Occipital lobe (tissue), 2 donors: ENCODE data around the gene LPCAT1. TPM values are rescaled to one million over a fixed set of nuclear protein-coding genes. Genes with fewer than 3 reads are reported as not detected.
"Not testable (repeated sequence)": the region's sequence is repeated elsewhere in the genome, so short reads cannot be mapped to it uniquely, and the experiment has no call there.

Experiments
- DNase-seq: peaks from one replicate; lab custom pipeline; 2025; lab: John Stamatoyannopoulos, UW
- total RNA-seq: library from RNA; depleted of rRNA; stranded (reverse); fragments of >200 nt; gene quantifications from one replicate; pipeline ENCODE4 v1.2.3, GENCODE V29; 2014

Gene LPCAT1
- total RNA-seq, 1 donor from 2014 or later = 129 TPM

DNA sequence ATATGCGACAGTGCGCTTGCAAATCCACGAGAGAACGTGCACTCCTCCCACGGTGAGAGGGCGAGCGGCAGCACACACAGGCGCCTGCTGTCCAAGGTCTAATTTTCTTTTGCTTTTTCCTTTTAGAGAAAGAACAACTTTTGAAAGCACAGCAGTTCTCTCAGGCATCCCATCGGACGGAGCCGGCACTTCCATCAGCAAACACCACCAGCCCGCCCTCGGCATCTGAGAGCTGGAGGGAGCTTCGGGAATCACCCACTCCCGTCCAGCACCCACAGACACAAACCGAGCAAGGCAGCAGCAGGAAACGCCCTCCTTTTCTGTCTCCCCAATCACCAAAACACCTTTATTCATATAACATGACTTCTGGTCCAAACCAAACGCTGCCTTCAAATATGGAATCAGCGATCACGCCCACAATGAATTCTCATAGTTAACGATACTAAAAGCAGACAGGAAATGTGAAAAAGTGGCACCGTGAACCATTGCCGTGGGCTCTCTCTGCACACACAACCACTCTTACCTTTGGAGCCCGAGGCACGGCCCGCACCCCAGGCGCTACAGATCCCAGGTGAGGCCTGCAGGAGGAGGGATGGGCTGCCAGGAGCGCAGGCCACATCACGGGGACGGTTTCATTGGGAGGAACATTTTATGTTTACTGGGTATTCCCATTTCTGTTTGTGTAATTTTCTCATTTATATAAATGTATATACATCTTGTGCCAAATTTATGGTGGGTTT lies 14.2 kb downstream of the LPCAT1 start:
- no peak for DNase-seq

DNA sequence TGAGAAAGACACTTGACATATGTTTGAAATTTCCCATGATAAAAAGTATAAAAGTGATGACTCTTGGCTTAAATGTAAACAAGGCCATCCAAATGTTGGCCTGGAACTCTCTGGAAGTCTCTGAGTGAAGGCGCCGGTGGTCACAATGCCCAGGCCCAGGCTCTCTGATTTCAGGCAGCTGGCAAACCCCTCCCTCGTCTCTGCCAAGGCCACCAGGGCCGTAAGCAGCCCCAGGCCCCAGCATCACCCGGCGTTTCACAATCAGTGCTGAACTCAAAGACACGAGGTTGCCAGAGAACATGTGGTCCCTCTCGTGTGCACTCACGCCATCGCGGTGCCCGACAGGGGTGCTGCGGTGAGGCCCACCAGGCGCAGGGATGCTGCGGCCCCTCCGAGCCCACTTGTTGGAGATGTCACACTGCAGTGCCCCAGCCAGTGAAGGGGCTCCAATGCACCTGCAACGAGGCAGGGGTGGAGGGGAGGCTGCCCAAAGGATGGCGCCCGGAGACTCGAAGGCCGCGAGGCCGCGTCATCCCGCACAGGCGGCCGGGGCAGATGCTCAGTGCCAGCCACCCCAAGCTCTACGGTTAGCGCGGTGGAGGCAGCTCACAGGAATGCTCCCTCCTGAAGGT lies 15.0 kb downstream of the LPCAT1 start:
- DNase-seq = no peak

DNA sequence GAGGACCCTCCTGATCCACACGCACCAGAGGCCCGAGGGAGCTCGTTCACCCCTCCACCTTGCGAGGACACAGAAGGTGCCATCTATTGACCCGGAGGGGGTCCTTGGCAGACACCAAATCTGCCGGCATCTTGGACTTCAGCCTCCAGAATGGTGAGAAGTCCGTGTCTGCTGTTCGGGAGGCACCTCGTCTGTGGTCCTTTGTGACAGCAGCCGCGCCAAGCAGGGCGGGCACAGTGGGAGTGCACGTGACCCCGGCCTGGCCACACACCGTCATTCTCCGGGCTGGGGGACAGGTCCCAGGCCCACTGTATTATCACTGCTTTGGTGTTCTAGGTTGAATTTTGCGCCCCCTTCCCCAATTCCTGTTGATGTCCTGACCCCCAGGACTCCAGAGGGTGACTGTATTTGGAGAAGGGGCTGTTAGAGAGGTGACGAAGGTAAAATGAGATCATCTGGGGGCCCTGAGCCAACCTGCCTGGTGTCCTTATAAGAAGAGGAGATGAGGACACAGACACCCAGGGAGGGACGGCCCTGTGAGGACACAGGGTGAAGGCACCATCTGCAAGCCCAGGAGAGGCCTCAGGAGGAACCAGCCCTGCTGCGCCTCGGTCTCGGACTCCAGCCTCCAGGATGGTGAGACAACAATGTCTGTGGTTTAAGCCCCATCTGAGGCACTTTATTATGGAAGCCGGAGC lies 15.7 kb downstream of the LPCAT1 start:
- no peak for DNase-seq

DNA sequence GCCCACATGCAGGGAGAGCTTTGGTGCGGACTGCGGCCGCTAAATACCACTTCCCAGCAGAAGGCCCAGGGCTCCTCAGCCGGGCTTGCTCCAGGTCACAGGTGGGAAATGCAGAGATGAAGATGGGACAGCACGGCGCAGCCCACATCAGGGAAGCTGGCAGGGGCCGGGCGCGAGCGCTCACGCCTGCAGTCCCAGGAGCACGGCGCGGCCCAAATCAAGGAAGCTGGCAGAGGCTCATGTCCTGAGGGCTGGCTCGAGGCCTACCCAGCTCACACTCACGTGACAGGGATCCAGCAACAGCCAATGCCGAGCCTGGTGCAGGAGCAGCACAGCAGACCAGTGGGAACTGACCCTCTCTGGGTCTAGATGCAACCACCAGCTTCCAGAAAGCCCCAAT lies 16.3 kb downstream of the LPCAT1 start:
- no peak for DNase-seq

DNA sequence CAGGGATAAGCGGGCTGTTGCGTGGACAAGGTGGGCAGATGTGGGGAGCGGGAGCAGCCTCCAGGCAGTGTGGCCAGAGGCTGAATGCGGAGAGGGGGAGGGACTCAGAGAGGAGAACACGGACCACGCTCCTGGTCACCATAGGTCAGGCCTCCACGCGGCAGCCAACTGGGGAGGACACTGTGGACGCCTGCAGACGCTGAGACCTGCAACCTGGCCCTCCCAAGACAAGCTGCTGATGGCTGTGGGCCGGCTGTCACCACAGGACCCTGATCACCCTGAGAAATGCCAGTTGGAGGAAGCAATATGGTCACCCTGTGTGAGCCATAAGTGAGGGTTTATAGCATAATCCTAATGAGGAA lies 16.8 kb downstream of the LPCAT1 start:
- no peak for DNase-seq

DNA sequence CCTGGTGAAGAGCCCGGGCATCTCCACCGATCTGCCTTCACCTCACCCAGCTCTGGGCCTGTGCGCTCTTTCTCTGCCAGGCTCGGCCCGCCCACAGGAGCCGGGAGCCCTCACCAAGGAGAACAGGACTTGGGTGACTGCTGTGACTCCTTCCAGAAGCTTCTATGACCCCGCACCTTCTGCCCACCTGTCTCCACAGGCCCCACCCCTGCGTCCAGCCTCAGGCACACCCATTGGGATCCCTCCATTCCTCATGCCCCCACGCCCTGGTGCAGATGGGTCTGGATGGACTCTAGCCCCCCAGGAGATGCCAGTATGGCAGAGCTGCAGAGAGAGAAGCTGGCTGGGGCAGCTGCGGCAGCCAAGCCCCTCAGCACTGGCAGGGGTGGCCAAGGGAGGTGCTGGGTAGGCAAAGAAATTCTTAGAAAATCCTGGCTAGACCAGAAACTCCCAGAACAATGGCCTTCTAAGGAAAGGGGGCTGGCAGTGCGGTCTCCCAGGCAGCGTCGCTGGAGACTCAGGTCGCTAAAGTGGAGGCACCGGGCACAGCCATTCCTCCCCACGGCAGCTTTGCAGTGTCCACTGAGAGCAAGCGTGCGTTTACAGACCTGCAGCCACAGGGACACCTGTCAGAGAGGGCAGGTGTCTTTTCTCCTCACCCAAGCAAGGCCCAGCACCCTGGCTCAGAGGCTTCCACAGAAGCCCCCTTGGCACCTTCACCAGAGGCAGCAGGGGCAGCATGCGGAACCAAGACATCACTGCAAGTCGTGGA lies 17.3 kb downstream of the LPCAT1 start:
- no peak for DNase-seq

DNA sequence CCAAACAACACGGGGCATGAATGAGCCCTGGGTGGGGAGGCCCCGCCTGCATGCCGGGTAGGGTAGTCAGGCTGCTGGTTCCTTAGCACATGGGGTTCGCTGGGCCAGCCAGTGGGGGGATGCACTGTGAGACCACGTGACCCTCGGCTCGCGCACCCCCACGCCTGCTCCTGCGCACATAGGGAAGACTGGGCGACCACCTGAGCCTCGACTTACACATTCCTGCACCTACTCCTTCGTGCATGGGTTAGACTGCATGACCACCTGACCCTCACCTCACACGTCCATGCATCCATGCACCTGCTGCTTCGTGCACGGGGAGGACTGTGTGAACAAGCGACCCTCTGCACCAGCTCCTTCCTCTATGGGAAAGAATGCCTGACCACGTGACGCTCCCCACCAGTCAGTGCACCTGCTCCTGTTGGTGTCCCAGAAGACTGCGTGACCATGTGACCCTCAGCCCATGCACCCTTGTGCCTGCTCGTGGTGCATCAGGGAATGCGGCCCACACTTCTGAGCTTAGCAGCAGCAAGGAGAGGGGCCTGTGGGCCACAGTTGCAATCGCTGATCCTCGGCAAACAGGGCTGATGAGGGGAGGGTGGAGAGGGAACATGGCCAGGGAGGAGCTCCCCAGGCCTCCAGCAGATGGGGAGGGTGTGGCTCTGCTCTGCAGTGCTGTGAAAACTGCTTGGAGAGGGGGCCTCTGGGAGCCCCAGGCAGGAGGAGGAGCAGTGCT lies 18.1 kb downstream of the LPCAT1 start:
- DNase-seq = no peak

DNA sequence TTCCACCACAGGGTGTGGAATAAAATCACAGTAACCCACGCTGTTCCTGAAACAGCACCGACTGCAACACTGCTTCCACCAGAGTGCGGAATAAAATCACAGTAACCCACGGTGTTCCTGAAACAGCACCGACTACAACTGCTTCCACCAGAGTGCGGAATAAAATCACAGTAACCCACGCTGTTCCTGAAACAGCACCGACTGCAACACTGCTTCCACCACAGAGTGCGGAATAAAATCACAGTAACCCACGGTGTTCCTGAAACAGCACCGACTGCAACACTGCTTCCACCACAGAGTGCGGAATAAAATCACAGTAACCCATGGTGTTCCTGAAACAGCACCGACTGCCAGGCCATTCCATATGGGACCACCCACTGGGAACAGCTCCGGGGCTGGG lies 18.7 kb downstream of the LPCAT1 start:
- DNase-seq = not testable (repeated sequence)

DNA sequence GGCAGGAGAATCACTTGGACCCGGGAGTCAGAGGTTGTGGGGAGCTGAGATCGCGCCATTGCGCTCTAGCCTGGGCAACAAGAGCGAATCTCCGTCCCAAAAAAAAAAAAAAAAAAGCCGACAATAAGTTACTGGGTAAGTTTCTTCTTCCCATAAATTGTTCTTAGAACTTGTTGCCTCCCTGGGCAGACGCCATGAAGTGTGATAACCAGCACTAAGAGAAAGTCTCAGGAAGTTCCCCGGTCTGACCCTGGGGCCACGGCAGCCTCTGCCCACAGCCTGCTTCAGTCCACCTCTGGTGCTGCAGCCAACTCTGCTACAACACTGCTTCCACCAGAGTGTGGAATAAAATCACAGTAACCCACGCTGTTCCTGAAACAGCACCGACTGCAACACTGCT lies 19.1 kb downstream of the LPCAT1 start:
- no peak for DNase-seq

DNA sequence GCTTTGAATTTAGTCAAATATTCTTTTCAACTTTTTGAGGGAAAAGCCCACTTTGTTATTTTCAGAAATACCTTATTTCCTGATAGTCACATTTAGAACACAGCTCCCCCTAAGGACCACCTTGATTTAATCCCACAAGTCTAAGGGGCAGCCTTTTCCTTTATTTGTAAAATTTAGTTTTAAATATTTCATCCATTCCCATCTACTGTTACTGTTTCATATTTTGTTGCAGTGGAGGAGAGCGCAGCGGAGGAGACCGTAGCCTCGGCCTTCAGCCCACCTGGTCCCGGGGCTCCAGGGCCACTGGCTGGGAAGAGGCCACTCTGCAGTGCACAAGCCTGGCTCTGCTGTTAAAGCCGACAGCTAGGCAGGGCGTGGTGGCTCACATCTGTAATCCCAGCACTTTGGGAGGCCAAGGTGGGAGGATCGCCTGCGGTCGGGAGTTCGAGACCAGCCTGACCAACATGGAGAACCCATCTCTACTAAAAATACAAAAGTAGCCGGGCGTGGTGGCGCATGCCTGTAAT lies 19.6 kb downstream of the LPCAT1 start:
- no peak for DNase-seq

DNA sequence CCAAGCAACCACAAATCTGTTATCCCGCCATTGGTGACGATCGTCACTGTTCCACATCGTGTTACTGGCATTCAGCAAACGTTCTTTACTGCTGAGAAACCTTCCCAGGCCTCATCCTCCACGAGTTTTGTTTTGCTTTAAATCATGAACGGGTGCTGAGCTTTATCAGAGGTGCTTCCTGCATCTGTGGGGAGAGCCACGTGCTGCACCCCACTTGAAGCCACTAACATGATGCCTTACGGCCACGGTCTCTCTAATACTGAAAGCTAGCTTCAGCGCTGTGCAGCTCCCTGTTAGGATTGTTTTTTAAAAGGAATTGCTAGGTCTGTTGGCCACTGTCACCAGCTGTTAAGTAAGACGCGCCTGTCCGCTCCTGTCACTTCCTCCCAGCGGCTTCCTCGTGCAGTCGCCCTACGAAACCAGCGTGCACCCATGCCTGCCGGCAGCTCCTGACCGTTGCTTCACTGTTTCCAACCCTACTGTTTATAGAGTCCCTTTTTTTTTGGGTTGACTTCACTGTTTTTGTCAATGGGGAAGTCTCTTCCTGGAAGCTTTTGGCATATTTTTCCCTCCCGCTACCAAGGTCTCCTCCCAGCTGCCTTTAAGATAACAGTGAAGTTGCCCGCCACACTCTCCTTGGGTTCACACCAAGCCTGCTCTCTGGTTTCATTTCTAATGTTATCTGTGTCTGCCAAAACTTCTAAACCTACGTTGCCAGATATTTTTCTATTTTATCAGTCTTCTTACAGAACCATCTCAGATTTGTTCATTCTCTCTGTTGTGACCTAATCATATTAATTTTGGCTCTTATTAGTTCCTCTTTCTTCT lies 20.3 kb downstream of the LPCAT1 start:
- no peak for DNase-seq

DNA sequence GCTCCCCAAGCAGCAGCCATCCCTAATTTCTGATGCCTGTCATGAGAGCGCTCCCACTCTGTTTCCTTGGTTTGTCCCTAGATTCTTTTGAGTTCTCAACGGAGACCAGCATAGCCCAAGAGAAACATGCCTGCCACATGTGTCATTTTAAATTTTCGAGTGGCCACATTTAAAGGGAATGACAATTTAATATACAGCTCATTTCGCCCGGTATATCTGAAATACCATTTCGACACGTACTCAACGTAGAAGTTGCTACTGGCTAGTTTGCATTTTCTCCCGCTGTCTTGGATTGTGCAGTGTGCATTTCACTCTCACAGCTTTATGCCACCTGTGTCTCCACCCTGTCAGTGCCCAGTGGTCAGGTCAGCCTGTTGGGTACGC lies 21.0 kb downstream of the LPCAT1 start:
- DNase-seq = no peak

DNA sequence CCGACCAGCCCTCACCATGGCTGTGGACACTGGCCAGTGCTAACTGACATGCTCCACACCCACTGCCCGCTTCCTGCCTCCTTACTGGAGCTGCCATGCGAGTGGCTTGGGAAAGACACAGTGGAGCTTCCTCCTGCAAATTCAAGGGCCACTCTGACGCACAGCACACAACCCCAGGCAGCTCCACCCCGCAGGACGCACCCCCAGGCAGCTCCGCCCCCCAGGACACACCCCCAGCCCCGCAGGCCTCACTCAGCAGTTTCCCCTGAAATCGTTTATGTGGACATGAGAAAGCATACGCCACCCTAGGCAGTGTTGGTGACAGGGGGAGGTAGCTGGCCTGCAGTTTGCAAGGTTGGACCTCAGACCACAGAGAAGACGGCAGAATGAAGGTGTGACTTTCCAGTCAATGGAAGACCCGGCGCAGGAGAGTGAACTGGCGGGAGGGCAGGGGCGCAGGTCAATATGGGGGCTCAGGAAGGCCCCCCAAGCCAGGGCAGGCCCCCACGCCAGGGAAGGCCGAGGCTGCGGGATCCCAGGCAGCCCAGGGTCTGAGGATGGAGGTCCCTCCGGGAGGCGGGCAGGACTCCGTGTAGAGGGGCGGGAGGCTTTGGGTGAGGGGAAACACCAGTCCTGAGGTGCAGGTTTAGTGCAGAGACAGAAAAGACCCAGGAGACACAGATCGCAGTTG lies 21.6 kb downstream of the LPCAT1 start:
- no peak for DNase-seq

DNA sequence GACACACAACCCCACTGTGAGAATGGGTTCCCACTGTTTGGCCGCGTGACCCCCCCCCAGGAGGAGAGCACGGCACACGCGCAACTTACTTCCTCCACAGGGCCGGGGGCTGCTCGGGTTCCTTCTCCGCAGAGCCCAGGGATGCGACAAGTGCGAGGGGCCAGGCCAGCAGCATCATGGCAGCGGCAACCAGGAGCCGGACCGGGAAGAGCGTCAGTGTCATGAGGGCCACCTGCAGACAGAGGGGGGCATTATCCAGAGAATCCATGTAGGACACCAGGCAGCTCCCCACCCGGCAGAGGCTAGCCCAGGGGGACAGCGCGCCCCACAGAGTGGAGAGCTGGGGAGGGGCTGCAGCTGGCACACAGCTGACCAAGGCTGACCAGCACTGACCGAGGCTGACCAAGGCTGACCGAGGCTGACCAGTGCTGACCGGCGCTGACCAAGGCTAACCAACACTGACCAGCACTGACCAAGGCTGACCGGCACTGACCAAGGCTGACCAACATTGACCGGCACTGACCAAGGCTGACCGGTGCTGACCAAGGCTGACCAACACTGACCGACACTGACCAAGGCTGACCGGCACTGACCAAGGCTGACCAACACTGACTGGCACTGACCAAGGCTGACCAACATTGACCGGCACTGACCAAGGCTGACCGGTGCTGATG lies 22.3 kb downstream of the LPCAT1 start:
- DNase-seq = no peak

DNA sequence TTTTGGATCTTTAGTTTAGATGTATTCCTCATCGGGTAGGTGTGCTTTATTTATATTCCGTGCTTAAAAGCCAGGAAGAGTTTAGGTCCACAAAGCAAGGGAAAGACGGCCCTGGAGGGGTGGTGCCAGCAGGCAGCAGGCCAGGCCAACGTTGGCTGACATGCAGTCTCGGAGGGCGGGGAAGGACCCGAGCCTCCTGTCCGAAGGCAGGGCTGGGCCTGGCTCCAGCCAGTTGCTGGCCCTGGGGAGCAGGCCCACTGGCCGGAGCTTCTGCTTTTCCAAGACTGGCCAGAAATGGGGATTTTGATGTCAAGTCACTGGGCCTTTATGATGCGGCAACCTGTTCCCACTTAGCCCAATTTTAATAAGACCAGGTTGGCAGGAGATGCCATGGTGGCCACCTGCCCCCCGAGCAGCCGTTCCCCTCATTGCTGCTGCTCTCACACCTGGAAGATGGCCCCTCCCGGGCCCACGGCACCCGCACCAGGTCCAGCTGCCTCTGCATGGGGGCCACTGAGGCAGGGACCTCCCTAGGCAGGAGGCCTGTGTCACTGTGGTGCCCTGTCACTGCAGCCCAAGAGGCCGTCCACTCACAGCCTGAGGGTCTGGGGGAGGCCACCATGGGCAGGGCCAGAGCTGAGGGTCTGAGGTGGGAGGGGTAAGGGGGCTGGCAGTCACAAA lies 23.2 kb downstream of the LPCAT1 start:
- no peak for DNase-seq

DNA sequence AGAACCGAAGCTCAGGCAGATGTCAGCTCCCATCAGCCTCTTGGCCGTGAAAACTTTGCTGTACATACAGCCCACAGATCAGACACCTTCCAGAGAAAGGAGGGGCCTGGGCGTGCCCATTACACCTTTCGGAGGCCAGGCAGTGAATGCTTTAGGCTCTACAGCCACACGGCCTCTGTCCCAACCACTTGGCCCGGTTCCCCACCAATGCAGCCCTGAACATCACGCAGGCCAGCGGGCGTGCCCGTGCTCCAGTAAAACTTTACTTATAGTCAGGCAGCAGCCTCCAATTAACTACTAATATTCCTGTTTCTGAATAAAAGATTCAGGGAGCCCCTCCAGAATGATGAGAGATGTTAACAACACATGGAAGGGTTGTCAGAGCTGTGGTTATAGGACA lies 23.9 kb downstream of the LPCAT1 start:
- no peak for DNase-seq

DNA sequence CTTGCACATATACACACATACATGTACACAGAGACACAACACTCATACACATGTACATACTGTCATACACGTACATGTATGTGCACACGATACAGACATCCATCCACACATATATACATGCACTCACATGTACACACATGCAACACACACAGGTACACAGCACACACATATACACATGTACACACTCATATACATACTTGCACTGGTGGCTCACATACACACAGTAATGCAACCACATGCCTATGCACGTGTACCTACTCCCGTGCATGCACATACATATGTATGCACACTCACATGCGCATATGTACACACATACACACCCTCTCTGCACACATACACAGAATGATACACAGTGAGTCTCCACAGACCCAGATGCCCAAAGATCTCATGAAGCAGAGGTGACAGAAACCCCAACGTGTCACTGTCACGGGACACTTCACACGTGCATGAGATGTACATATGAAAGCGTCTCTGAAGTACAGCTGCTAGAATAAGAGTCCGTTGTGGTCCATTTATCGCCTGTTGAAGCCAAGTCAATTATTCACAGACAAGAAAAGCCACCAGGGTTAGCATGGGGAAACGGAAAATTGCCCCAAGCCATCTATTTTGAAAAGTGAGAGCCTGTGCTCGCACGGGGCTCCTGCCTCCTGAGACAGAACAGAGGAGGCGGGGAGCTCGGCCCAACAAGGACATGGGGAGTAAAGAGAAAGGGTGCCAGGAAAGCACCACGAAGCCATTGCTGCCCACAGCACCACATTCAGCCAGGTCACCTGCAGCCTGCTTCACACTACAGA lies 24.9 kb downstream of the LPCAT1 start:
- no peak for DNase-seq
